NCI-H345 (cell line): Measurements from ENCODE around the gene GIMAP1.

Experiments used
- DNase-seq: peaks from one replicate; lab custom pipeline; 2025; lab: John Stamatoyannopoulos, UW

The GIMAP1 gene

GRCh38 chr7:150748376-150748775, 32.0 kb downstream of the GIMAP1 start:
- no peak for DNase-seq

DNA sequence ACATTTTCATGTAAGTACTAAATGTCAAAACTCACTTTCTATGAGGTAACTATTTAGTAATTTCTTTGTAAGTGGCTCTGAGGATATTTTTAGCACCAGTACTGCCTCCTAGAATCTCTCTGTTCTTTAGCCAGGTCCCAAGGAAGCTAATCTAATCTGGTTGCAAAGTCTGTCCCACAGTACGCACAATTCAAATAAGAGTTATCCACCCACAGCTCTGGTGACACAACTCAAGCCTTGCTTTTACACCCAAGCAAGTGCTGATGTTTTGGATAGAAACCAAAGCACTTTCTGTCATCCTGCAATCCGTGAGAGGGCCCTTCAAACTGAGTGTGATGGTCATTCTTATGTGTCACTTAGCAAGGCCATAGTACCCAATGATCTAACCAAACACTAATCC, 35.3 kb downstream of the GIMAP1 start:
- DNase-seq = no peak

- no peak for DNase-seq
Observed at GRCh38 chr7:150753239-150753638, 36.8 kb downstream of the GIMAP1 start.

GRCh38 chr7:150753826-150754603, 37.6 kb downstream of the GIMAP1 start:
- peak; percentile 21 for DNase-seq

- DNase-seq = no peak
Observed at GRCh38 chr7:150754951-150755350, 38.5 kb downstream of the GIMAP1 start.

- DNase-seq = no peak
Observed at GRCh38 chr7:150755473-150756099, 39.2 kb downstream of the GIMAP1 start.

GRCh38 chr7:150756166-150756565, 39.8 kb downstream of the GIMAP1 start:
- no peak for DNase-seq

- no peak for DNase-seq
Observed at GRCh38 chr7:150756858-150757257, 40.4 kb downstream of the GIMAP1 start.

- DNase-seq = no peak
Observed at GRCh38 chr7:150759479-150759878, 43.1 kb downstream of the GIMAP1 start.

DNA sequence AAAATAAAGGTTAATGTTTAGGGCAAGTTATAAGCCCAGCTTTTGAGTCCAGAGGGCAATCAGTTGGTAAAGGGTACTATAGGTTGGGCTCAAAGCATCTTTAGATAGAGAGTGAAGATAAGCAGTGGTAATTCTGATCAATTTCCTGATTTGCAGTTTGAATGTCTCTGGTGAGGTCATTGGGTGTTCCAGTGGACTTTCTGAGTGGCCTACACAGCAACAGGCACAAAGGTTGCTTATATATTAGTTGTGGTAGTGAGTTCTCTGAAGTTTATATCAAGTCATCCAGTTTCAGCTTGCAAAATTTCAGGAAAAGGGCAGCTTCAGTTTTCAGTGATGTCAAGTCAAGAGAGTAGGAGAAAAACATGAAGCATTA, 49.9 kb downstream of the GIMAP1 start:
- no peak for DNase-seq

GRCh38 chr7:150769768-150770167, 53.4 kb downstream of the GIMAP1 start:
- DNase-seq = no peak
